HepG2 (cell line): ENCODE data around the gene DSN1. TPM values are rescaled to one million over a fixed set of nuclear protein-coding genes. Genes with fewer than 3 reads are reported as not detected.

Experiments
- ATAC-seq: fragments of 200-7000 bp; cut with Tn5 transposase; 3 replicates; pipeline ENCODE4 v1.9.1; 2020; ENCODE audit warnings: mild to moderate bottlenecking, moderate library complexity
- BruUV-seq: library from RNA; stranded (reverse); fragments of 400-500 nt; replicated peaks from 2 replicates; lab custom pipeline; 2021; lab: Mats Ljungman, UMichigan
- CTCF ChIA-PET: fragments of 300-600 bp; formaldehyde crosslinking; extraction: SDS; loops from one replicate; lab custom pipeline; 2021; ENCODE audit warnings: low total read pairs, inconsistent platforms, low intra/inter-chr PET ratio; lab: Yijun Ruan, JAX
- POLR2A ChIA-PET: fragments of 350-600 bp; sonication (Branson Sonifier 250); formaldehyde crosslinking; loops from one replicate; lab custom pipeline; 2020; ENCODE audit warnings: antibody characterized with exemption, inconsistent platforms; lab: Yijun Ruan, JAX
- DNase-seq: peaks from one replicate; pipeline ENCODE4 v3.0.0-alpha.2; 2015; ENCODE audit warnings: low spot score
- FAIRE-seq: peaks from 3 replicates; lab custom pipeline; 2011; peaks lifted over from hg19 to GRCh38; lab: Jason Lieb, UNC
- H2AFZ ChIP-seq: one replicate; pipeline ENCODE4 v1.6.1; 2011; ENCODE audit warnings: low read length, inconsistent platforms
- H3K27ac ChIP-seq: fragments of 300-600 bp; 3 replicates; pipeline ENCODE4 v1.8.0; 2011; ENCODE audit warnings: mixed run types, mild to moderate bottlenecking, mixed read lengths, low read length, inconsistent platforms; ENCODE audit not compliant: insufficient read depth; ENCODE audit errors: extremely low read length
- H3K27me3 ChIP-seq, 2 experiments: fragments of 200-600 bp in 1 of 2; 2 replicates in 1 of 2; 3 replicates in 1 of 2; pipeline versions ENCODE4 v1.6.0 to v1.8.0; 2011; ENCODE audit warnings: low read length in 2 of 2, mild to moderate bottlenecking in 2 of 2, moderate library complexity in 2 of 2, inconsistent platforms in 1 of 2; ENCODE audit not compliant: insufficient read depth in 2 of 2, control insufficient read depth in 1 of 2
- H3K36me3 ChIP-seq, 2 experiments: fragments of 200-600 bp in 1 of 2; replicated peaks in 1 of 2; 2 replicates in 1 of 2; 3 replicates in 1 of 2; pipeline versions ENCODE4 v1.5.1 to v1.8.0; 2011; ENCODE audit warnings: low read length in 2 of 2, inconsistent platforms in 1 of 2; ENCODE audit not compliant: insufficient read depth in 2 of 2, control insufficient read depth in 1 of 2
- H3K4me1 ChIP-seq: 2 replicates; pipeline ENCODE4 v1.5.1; 2012; ENCODE audit warnings: low read length, inconsistent platforms; ENCODE audit not compliant: insufficient read depth
- H3K4me2 ChIP-seq: 2 replicates; pipeline ENCODE4 v1.6.0; 2011; ENCODE audit warnings: low read depth, low read length, inconsistent platforms
- H3K4me3 ChIP-seq, 3 experiments: fragments of 200-600 bp in 1 of 3; sonication (generic), shearing (Covaris generic) in 1 of 3; replicated peaks in 1 of 3; 2 replicates each; pipeline ENCODE4 v1.5.1; 2011 to 2016; ENCODE audit warnings: low read length in 3 of 3, inconsistent platforms in 2 of 3, low read depth in 2 of 3, mild to moderate bottlenecking in 2 of 3, control low read depth in 1 of 3, mixed read lengths in 1 of 3; ENCODE audit not compliant: insufficient read depth in 1 of 3
- H3K79me2 ChIP-seq: one replicate; pipeline ENCODE4 v1.6.1; 2011; ENCODE audit warnings: low read length, inconsistent platforms; ENCODE audit not compliant: insufficient read depth
- H3K9ac ChIP-seq: 2 replicates; pipeline ENCODE4 v1.6.0; 2011; ENCODE audit warnings: mild to moderate bottlenecking, low read depth, low read length, inconsistent platforms; ENCODE audit not compliant: insufficient read depth
- H3K9me3 ChIP-seq: 2 replicates; pipeline ENCODE4 v1.5.1; 2012; ENCODE audit warnings: mild to moderate bottlenecking, low read length
- H4K20me1 ChIP-seq: 2 replicates; pipeline ENCODE4 v1.6.0; 2011; ENCODE audit warnings: inconsistent platforms, mild to moderate bottlenecking, low read length, moderate library complexity; ENCODE audit not compliant: insufficient read depth
- CENPT ChIP-seq: sonication (generic); formaldehyde crosslinking; IDR thresholded peaks from 2 replicates; pipeline ENCODE4 v1.8.0; 2022; ENCODE audit warnings: low read depth, mild to moderate bottlenecking, moderate library complexity, missing genetic modification reagents
- IKZF1 ChIP-seq: fragments of 450-650 bp; IDR thresholded peaks from 2 replicates; pipeline ENCODE4 v1.7.1; 2016
- MAZ ChIP-seq, 2 experiments: sonication (generic) in 1 of 2; formaldehyde crosslinking in 1 of 2; IDR thresholded peaks; 2 replicates each; pipeline versions ENCODE4 v1.5.0 to v1.6.1; 2012 to 2020; ENCODE audit warnings: low read depth in 2 of 2, mild to moderate bottlenecking in 2 of 2, borderline replicate concordance in 1 of 2, improper control_type of control experiment in 1 of 2, low read length in 1 of 2, missing genetic modification reagents in 1 of 2, moderate library complexity in 1 of 2
- MEIS1 ChIP-seq: sonication (generic); formaldehyde crosslinking; IDR thresholded peaks from 2 replicates; pipeline ENCODE4 v1.9.0; 2021; ENCODE audit warnings: mild to moderate bottlenecking, missing genetic modification reagents, moderate library complexity, borderline replicate concordance
- NKX3-1 ChIP-seq: sonication (generic); formaldehyde crosslinking; IDR thresholded peaks from 2 replicates; pipeline ENCODE4 v1.5.0; 2020; ENCODE audit warnings: missing genetic modification reagents
- NR1H2 ChIP-seq: sonication (generic); formaldehyde crosslinking; IDR thresholded peaks from 2 replicates; pipeline ENCODE4 v1.8.1; 2022; ENCODE audit warnings: low read depth, missing genetic modification reagents, borderline replicate concordance
- PCBP2 ChIP-seq: fragments of 200-400 bp; formaldehyde crosslinking; optimal IDR thresholded peaks from 2 replicates; pipeline ENCODE3; 2018; ENCODE audit warnings: low read length, low read depth; ENCODE audit not compliant: poor library complexity, severe bottlenecking
- STAT5B ChIP-seq: sonication (generic); formaldehyde crosslinking; IDR thresholded peaks from 2 replicates; pipeline ENCODE4 v1.4.0; 2020; ENCODE audit warnings: missing genetic modification reagents
- ZNF30 ChIP-seq: sonication (generic); formaldehyde crosslinking; IDR thresholded peaks from 2 replicates; pipeline ENCODE4 v1.5.0; 2020; ENCODE audit warnings: mild to moderate bottlenecking, missing genetic modification reagents
- ZNF337 ChIP-seq: sonication (generic); formaldehyde crosslinking; IDR thresholded peaks from 2 replicates; pipeline ENCODE4 v1.5.1; 2020; ENCODE audit warnings: missing genetic modification reagents, low read depth, mild to moderate bottlenecking, borderline replicate concordance
- ZNF354B ChIP-seq: sonication (generic); formaldehyde crosslinking; IDR thresholded peaks from 2 replicates; pipeline ENCODE4 v1.8.0; 2022; ENCODE audit warnings: mild to moderate bottlenecking, missing genetic modification reagents
- ZNF510 ChIP-seq: sonication (generic); formaldehyde crosslinking; IDR thresholded peaks from 2 replicates; pipeline ENCODE4 v1.4.0; 2020; ENCODE audit warnings: low read depth, mild to moderate bottlenecking, missing genetic modification reagents
- ZNF773 ChIP-seq: sonication (generic); formaldehyde crosslinking; IDR thresholded peaks from 2 replicates; pipeline ENCODE4 v1.4.0; 2020; ENCODE audit warnings: missing genetic modification reagents, borderline replicate concordance
- WGBS: methylation state at CpG from one replicate; pipeline ENCODE4 v1.1.6; 2017; ENCODE audit warnings: low lambda C conversion rate; 5-methylcytosine and 5-hydroxymethylcytosine counted together
- in situ Hi-C: cut with HindIII; loops from 2 replicates; pipeline ENCODE4 v1.10.0; 2017; ENCODE audit warnings: low pct_unique_long_range_greater_than_20kb; ENCODE audit not compliant: extremely low pct_ligation_motif_present
- intact Hi-C: fragments of 100-400 bp; cut with micrococcal nuclease; formaldehyde crosslinking; loops from one replicate; pipeline ENCODE4 v1.10.0; 2022; ENCODE audit not compliant: unreplicated experiment
- polyA plus RNA-seq, 8 experiments: library from polyadenylated mRNA; depleted of rRNA in 3 of 8; stranded (reverse) in 7 of 8; unstranded in 1 of 8; fragments of >200 nt; fragmentation: Illumina TruSeq in 4 of 8; extraction: Trizol in 4 of 8; gene quantifications; 2 replicates each; pipeline versions ENCODE4 v1.2.1 to v1.2.3, GENCODE V29; 2011 to 2016; ENCODE audit warnings: low read depth in 4 of 8, missing spikeins in 1 of 8, mixed read lengths in 1 of 8; ENCODE audit not compliant: insufficient read depth in 1 of 8
- total RNA-seq, 5 experiments: library from RNA; depleted of rRNA; stranded (reverse); fragments of >200 nt; fragmentation: Illumina TruSeq; extraction: Trizol; gene quantifications; 2 replicates each; pipeline ENCODE4 v1.2.3, GENCODE V29; 2016; ENCODE audit warnings: low read depth in 1 of 5
- TF ChIP-seq, protein P1 (sequence below): sonication (generic); formaldehyde crosslinking; IDR thresholded peaks from 2 replicates; pipeline ENCODE4 v1.4.0; 2020; ENCODE audit warnings: missing genetic modification reagents
- TF ChIP-seq, protein P2 (sequence below): IDR thresholded peaks from 2 replicates; pipeline ENCODE4 v1.6.1; 2016; ENCODE audit warnings: low read depth, borderline replicate concordance
- TF ChIP-seq, protein P3 (sequence below): sonication (generic); formaldehyde crosslinking; conservative IDR thresholded peaks from 2 replicates; pipeline ENCODE4 v1.4.0; 2020; ENCODE audit warnings: missing genetic modification reagents

Gene DSN1
- total and polyA plus RNA-seq, 2 of the 13 experiments (the other 11 are each of a cell fraction or from before 2014, with no cell fraction given), result 18.7 to 53.7 TPM

DNA sequence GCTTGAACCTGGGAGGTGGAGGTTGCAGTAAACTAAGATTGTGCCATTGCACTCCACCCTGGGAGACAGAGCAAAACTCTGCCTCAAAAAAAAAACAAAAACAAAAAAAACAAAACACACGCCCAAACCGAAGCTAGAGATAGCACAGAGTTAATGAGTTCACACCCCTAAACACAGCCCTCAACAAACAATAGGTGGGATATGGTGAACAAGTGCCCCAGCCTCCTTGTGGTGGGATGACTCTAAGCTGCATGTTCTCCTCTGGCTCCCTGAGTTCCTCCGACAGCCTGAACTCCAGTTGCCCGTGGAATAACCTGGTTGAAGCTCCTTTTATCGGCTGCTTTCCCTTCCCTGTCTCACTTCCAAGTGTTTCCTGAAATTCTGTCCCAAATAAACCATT lies 22.1 kb upstream of the DSN1 start (continued):
- TF ChIP-seq, protein P1, sequence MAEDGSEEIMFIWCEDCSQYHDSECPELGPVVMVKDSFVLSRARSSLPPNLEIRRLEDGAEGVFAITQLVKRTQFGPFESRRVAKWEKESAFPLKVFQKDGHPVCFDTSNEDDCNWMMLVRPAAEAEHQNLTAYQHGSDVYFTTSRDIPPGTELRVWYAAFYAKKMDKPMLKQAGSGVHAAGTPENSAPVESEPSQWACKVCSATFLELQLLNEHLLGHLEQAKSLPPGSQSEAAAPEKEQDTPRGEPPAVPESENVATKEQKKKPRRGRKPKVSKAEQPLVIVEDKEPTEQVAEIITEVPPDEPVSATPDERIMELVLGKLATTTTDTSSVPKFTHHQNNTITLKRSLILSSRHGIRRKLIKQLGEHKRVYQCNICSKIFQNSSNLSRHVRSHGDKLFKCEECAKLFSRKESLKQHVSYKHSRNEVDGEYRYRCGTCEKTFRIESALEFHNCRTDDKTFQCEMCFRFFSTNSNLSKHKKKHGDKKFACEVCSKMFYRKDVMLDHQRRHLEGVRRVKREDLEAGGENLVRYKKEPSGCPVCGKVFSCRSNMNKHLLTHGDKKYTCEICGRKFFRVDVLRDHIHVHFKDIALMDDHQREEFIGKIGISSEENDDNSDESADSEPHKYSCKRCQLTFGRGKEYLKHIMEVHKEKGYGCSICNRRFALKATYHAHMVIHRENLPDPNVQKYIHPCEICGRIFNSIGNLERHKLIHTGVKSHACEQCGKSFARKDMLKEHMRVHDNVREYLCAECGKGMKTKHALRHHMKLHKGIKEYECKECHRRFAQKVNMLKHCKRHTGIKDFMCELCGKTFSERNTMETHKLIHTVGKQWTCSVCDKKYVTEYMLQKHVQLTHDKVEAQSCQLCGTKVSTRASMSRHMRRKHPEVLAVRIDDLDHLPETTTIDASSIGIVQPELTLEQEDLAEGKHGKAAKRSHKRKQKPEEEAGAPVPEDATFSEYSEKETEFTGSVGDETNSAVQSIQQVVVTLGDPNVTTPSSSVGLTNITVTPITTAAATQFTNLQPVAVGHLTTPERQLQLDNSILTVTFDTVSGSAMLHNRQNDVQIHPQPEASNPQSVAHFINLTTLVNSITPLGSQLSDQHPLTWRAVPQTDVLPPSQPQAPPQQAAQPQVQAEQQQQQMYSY, result no peak

DNA sequence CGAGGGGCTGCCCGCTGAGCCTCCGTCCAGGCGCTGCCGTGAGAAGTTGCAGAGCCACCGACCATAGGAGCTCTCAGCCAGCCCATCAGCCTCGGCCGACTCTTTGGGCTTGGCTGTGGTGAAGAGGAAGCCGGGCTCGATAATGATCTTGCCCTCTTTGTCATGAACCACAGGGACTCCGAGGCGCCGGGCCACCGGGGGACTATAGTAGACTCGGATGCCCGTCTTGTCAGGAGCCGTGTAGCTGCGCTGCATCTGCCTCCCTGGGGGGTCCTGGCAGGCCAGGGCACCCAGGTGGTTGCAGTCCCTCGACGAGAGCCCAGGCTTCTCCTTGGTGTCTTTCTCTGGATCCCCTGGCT lies 20.5 kb upstream of the DSN1 start:
- H3K4me2 ChIP-seq, result no peak overlapping the region
- CTCF ChIA-PET, result no interaction called here
- BruUV-seq, result TSS peak; percentile 37
- no peaks in the 10 kb centered on the region for H3K4me1 ChIP-seq
- H3K27me3 ChIP-seq, result no peaks in the 10 kb centered on the region
- in situ Hi-C loops (no loop called here), intact Hi-C loops (no loop called here)
- no peak overlapping the region for H3K4me3 ChIP-seq
- no peaks in the 10 kb centered on the region for H3K9me3 ChIP-seq
- DNase-seq (no peak), FAIRE-seq (no peak), ATAC-seq (no peak; the same call in 2 of the 3 replicates)
- no peaks in the 10 kb centered on the region for H3K79me2 ChIP-seq
- H4K20me1 ChIP-seq, result no peaks in the 10 kb centered on the region
- H3K27ac ChIP-seq, result no peak overlapping the region
- H3K9ac ChIP-seq, result no peak overlapping the region
- 98% methylated on average over 17 of the region's 20 CpGs for WGBS
- no peak overlapping the region for H2AFZ ChIP-seq
- TF ChIP-seq ZNF30 (no peak), MEIS1 (CRISPR knock-in tag) (no peak), NR1H2 (CRISPR knock-in tag) (no peak), IKZF1 (no peak), ZNF510 (no peak), ZNF354B (CRISPR knock-in tag) (no peak), STAT5B (CRISPR knock-in tag) (no peak), CENPT (CRISPR knock-in tag) (no peak), ZNF773 (CRISPR knock-in tag) (no peak), MAZ (IDR thresholded peaks at IDR 0.05; ENCODE audit: borderline replicate concordance, low read depth, low read length) (no peak), MAZ (CRISPR knock-in tag; IDR thresholded peaks at IDR 0.05; ENCODE audit: low read depth) (no peak), ZNF337 (CRISPR knock-in tag) (no peak), PCBP2 (no peak), NKX3-1 (CRISPR knock-in tag) (no peak)
- TF ChIP-seq, protein P2, sequence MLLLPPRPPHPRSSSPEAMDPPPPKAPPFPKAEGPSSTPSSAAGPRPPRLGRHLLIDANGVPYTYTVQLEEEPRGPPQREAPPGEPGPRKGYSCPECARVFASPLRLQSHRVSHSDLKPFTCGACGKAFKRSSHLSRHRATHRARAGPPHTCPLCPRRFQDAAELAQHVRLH, result no peak
- TF ChIP-seq, protein P3, sequence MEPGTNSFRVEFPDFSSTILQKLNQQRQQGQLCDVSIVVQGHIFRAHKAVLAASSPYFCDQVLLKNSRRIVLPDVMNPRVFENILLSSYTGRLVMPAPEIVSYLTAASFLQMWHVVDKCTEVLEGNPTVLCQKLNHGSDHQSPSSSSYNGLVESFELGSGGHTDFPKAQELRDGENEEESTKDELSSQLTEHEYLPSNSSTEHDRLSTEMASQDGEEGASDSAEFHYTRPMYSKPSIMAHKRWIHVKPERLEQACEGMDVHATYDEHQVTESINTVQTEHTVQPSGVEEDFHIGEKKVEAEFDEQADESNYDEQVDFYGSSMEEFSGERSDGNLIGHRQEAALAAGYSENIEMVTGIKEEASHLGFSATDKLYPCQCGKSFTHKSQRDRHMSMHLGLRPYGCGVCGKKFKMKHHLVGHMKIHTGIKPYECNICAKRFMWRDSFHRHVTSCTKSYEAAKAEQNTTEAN (CRISPR knock-in tag), result no peak
- POLR2A ChIA-PET, result interaction anchor here (1.0 kb wide), 1 partner anchor 20 kb away, joined by 3 read pairs; the partner anchor contains the start of gene DSN1
- peaks cover 28 to 65% of the 10 kb centered on the region in 2 experiments for H3K36me3 ChIP-seq
